Colonic mucosa (tissue), 4 donors: ENCODE data around the gene CERS5. TPM values are rescaled to one million over a fixed set of nuclear protein-coding genes. Genes with fewer than 3 reads are reported as not detected.

Experiments
- DNase-seq: peaks from one replicate; pipeline ENCODE4 v3.0.0-alpha.2; 2020
- H3K27ac ChIP-seq: fragments of 200-600 bp; one replicate; pipeline ENCODE4 v1.8.0; 2021
- H3K27me3 ChIP-seq: fragments of 200-600 bp; one replicate; pipeline ENCODE4 v1.8.0; 2021
- H3K36me3 ChIP-seq: fragments of 200-600 bp; one replicate; pipeline ENCODE4 v1.8.0; 2021
- H3K4me1 ChIP-seq: fragments of 200-600 bp; one replicate; pipeline ENCODE4 v1.8.0; 2021; ENCODE audit warnings: mild to moderate bottlenecking
- H3K4me3 ChIP-seq: fragments of 200-600 bp; one replicate; pipeline ENCODE4 v1.8.0; 2021
- H3K9ac ChIP-seq, 2 donors: one replicate each; pipeline ENCODE4 v1.7.0; 2013; ENCODE audit warnings: control low read depth in 2 of 2, low read depth in 2 of 2, low read length in 2 of 2
- H3K9me3 ChIP-seq: fragments of 200-600 bp; one replicate; pipeline ENCODE4 v1.8.0; 2021
- CTCF ChIP-seq: fragments of 200-600 bp; IDR thresholded peaks from one replicate; pipeline ENCODE4 v1.8.0; 2022; ENCODE audit warnings: antibody characterized with exemption, mild to moderate bottlenecking
- intact Hi-C: fragments of 100-400 bp; cut with DNase I; formaldehyde crosslinking; loops from one replicate; pipeline ENCODE4 v1.14.1; 2022
- total RNA-seq, 2 donors: library from RNA; stranded (reverse); fragmentation: NEBNext Ultra II Directional in 1 of 2; extraction: Animal tissue kit (Norgen Biotek cat#: 25700) in 1 of 2; gene quantifications; one replicate each; pipeline ENCODE4 v1.2.1, GENCODE V29; 2021
- donor health status: healthy.
- donor health status: DM: no; HTN: no; CAD: no.
- donor health status: DM: no; HTN: no; CAD: no.

CERS5 gene
- total RNA-seq, 2 donors from 2014 or later: 17.6 to 19.4 TPM

DNA sequence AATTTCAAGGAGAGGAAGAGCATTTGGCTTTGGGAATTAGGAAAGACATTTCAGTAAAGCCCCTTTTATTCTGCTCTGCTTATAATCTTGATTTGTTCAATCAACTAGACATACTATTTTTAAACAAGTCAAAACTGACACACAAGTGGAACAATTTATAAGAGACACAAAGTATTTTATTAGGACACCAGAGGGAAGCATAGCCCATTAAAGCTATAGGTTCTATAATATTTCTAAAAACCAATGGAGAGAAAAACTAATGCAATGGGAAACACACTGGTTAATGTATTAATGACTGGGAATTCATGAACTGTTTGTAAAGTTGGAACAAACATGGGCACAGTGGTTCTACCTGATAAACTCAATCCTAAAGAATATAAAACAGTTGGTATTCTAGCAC lies 15.3 kb upstream of the CERS5 start:
- no peak for DNase-seq
- peaks cover 16% of the 10 kb centered on the region for H3K4me1 ChIP-seq
- H3K4me3 ChIP-seq: no peak overlapping the region
- H3K9ac ChIP-seq: no peak overlapping the region
- no peaks in the 10 kb centered on the region for H3K9me3 ChIP-seq
- no peak for TF ChIP-seq CTCF
- intact Hi-C loops: no loop called here
- no peaks in the 10 kb centered on the region for H3K27me3 ChIP-seq
- H3K36me3 ChIP-seq: peaks cover 14% of the 10 kb centered on the region
- H3K27ac ChIP-seq: no peak overlapping the region

DNA sequence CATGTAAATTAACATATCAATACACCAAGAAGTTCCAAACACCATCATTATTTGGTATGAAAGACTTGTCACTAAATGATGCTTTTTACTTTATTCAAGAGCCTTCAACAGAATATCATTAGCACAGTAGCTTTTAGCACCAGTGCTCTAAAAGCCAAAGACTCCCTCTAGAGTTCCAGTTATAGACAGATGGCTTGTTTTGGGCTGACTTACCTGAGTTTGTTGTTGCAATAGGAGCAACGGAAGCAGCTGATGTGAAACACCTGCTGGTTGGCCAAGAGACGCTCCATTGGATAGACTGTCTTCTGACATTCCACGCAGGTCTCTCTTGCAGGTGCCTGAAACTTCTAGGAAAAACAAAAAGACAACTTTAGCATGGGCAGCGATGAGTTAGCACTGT lies 14.5 kb upstream of the CERS5 start:
- no peak for TF ChIP-seq CTCF
- H3K27ac ChIP-seq: no peak overlapping the region
- no peaks in the 10 kb centered on the region for H3K9me3 ChIP-seq
- no peaks in the 10 kb centered on the region for H3K27me3 ChIP-seq
- peaks cover 15% of the 10 kb centered on the region for H3K4me1 ChIP-seq
- no peak for DNase-seq
- H3K9ac ChIP-seq: no peak overlapping the region
- intact Hi-C loops: no loop called here
- H3K36me3 ChIP-seq: peaks cover 14% of the 10 kb centered on the region
- no peak overlapping the region for H3K4me3 ChIP-seq

GRCh38 chr12:50175716-50176026 lies 8.5 kb upstream of the CERS5 start:
- DNase-seq: no peak
- TF ChIP-seq CTCF: no peak
- peaks cover 8% of the 10 kb centered on the region for H3K36me3 ChIP-seq
- H3K4me1 ChIP-seq: no peaks in the 10 kb centered on the region
- no peaks in the 10 kb centered on the region for H3K27me3 ChIP-seq
- no peak overlapping the region for H3K9ac ChIP-seq
- intact Hi-C loops: loop anchor here (5.0 kb wide), 2 partner anchors 43 to 98 kb away; no protein-coding TSS in a partner anchor
- H3K27ac ChIP-seq: no peak overlapping the region
- no peak overlapping the region for H3K4me3 ChIP-seq
- no peaks in the 10 kb centered on the region for H3K9me3 ChIP-seq

DNA sequence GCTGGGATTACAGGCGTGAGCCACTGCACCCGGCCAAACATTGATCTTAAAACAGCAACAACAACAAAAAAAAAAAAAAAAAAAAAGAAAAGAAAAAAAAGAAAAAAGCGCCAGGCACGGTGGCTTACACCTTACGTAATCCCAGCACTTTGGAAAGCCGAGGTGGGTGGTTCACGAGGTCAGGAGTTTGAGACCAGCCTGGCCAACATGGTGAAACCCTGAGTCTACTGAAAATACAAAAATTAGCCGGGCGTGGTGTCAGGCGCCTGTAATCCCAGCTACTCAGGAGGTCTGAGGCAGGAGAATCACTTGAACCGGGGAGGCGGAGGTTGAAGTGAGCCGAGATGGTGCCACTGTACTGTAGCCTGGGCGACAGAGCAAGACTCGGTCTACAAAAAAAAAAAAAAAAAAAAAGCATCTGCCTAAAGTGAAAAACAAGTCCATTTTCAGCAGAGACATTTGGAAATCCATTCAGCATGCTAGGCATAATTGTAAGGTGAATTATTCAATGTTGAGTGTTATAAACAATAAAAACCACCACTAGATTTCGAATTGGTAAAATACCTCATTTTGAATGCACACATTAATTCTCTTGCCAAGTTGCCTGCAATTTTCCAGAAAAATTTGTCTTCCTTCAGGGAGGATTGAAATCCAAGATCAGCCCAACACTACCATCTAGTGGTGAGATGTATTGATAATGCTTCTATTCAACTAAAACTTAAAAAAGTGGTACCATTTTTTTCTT lies 8.0 kb upstream of the CERS5 start:
- no peak overlapping the region for H3K9ac ChIP-seq
- H3K36me3 ChIP-seq: peaks cover 3% of the 10 kb centered on the region
- no peaks in the 10 kb centered on the region for H3K27me3 ChIP-seq
- H3K27ac ChIP-seq: no peak overlapping the region
- no peak for DNase-seq
- no peaks in the 10 kb centered on the region for H3K4me1 ChIP-seq
- peak; percentile 47 for TF ChIP-seq CTCF
- H3K4me3 ChIP-seq: no peak overlapping the region
- no peaks in the 10 kb centered on the region for H3K9me3 ChIP-seq
- intact Hi-C loops: loop anchor here (5.0 kb wide), 2 partner anchors 43 to 98 kb away; no protein-coding TSS in a partner anchor

GRCh38 chr12:50166799-50167048 lies 445 bp downstream of the CERS5 start:
- H3K9ac ChIP-seq: peak overlapping the region; percentile 74 to 88
- no peaks in the 10 kb centered on the region for H3K9me3 ChIP-seq
- peak overlapping the region; percentile 75 for H3K27ac ChIP-seq
- no peak for TF ChIP-seq CTCF
- peak; percentile 41 for DNase-seq
- no peaks in the 10 kb centered on the region for H3K27me3 ChIP-seq
- H3K4me3 ChIP-seq: peak overlapping the region; percentile 67
- H3K36me3 ChIP-seq: no peaks in the 10 kb centered on the region
- intact Hi-C loops: no loop called here
- H3K4me1 ChIP-seq: no peaks in the 10 kb centered on the region
